ENCODE data around the gene KIF21A.

- TF ChIP-seq CTCF (IDR thresholded peaks at IDR 0.05) (no peak), POLR2A (IDR thresholded peaks at IDR 0.05) (no peak)
Measured at GRCh38 chr12:39490500-39491282, 47.8 kb upstream of the KIF21A start.
